ENCODE results near the gene DGCR6L. TPM values are rescaled to one million over a fixed set of nuclear protein-coding genes. Genes with fewer than 3 reads are reported as not detected.
"Not testable (repeated sequence)": the region's sequence is repeated elsewhere in the genome, so short reads cannot be mapped to it uniquely, and the experiment has no call there.

Gene DGCR6L
- total RNA-seq: 39.8 TPM

- peak; percentile 90 to 94 for DNase-seq (ENCODE audit: extremely low spot score in 2 of 2)
- H3K4me3 ChIP-seq: peak within 1 kb of the TSS; percentile 89 to 100
- peak in 1 of 2 donors; percentile 65 for TF ChIP-seq POLR2A (IDR thresholded peaks at IDR 0.05)
- TF ChIP-seq CTCF (IDR thresholded peaks at IDR 0.05): no peak
- peak; percentile 76 to 89 for TF ChIP-seq POLR2AphosphoS5 (IDR thresholded peaks at IDR 0.05; ENCODE audit: insufficient read depth in 1 of 2, low read depth in 1 of 2)
- H3K4me1 ChIP-seq: peaks cover 54% of the 10 kb centered on the region
- H3K27me3 ChIP-seq: no peaks in the 10 kb centered on the region
- H3K36me3 ChIP-seq: no peaks in the 10 kb centered on the region
- peak within 1 kb of the TSS; percentile 88 for H3K27ac ChIP-seq
- H3K9me3 ChIP-seq: no peaks in the 10 kb centered on the region
- intact Hi-C loops (cut with DNase I): no loop called here
Observed at GRCh38 chr22:20319745-20320658, at the start of gene DGCR6L. Gene DGCR6L (minus strand): TSS chr22:20320060. CDS start chr22:20319988, 72 bp downstream.

- H3K9me3 ChIP-seq; intact Hi-C loops (cut with DNase I); H3K27ac ChIP-seq; H3K36me3 ChIP-seq; H3K27me3 ChIP-seq; DNase-seq (ENCODE audit: extremely low spot score in 2 of 2); H3K4me1 ChIP-seq; H3K4me3 ChIP-seq: not testable (repeated sequence)
Observed at GRCh38 chr22:20368875-20369274, 49.0 kb upstream of the DGCR6L start.

GRCh38 chr22:20366841-20367240 is 47.0 kb upstream of the DGCR6L start:
- H3K9me3 ChIP-seq; intact Hi-C loops (cut with DNase I); H3K4me1 ChIP-seq; H3K27ac ChIP-seq; H3K4me3 ChIP-seq; H3K27me3 ChIP-seq; H3K36me3 ChIP-seq; DNase-seq (ENCODE audit: extremely low spot score in 2 of 2): not testable (repeated sequence)

- DNase-seq (ENCODE audit: extremely low spot score in 2 of 2); H3K4me1 ChIP-seq; H3K36me3 ChIP-seq; intact Hi-C loops (cut with DNase I); H3K27me3 ChIP-seq; H3K4me3 ChIP-seq; H3K27ac ChIP-seq; H3K9me3 ChIP-seq: not testable (repeated sequence)
Observed at GRCh38 chr22:20364335-20365260, 44.7 kb upstream of the DGCR6L start.

- intact Hi-C loops (cut with DNase I): not testable (repeated sequence)
Observed at GRCh38 chr22:20362403-20362802, 42.5 kb upstream of the DGCR6L start.

GRCh38 chr22:20361752-20362229 is 41.9 kb upstream of the DGCR6L start:
- H3K27ac ChIP-seq; H3K36me3 ChIP-seq; H3K4me1 ChIP-seq; intact Hi-C loops (cut with DNase I); H3K27me3 ChIP-seq; H3K9me3 ChIP-seq; H3K4me3 ChIP-seq; DNase-seq (ENCODE audit: extremely low spot score in 2 of 2): not testable (repeated sequence)

More at GRCh38 chr22:20362403-20362802, 42.5 kb upstream of the DGCR6L start:
- not testable (repeated sequence) for H3K27ac ChIP-seq; H3K27me3 ChIP-seq; H3K36me3 ChIP-seq; DNase-seq (ENCODE audit: extremely low spot score in 2 of 2); H3K4me1 ChIP-seq; H3K4me3 ChIP-seq; H3K9me3 ChIP-seq

GRCh38 chr22:20360866-20361751 is 41.2 kb upstream of the DGCR6L start:
- H3K4me3 ChIP-seq; intact Hi-C loops (cut with DNase I); H3K9me3 ChIP-seq; DNase-seq (ENCODE audit: extremely low spot score in 2 of 2); H3K36me3 ChIP-seq; H3K27ac ChIP-seq; H3K27me3 ChIP-seq; H3K4me1 ChIP-seq: not testable (repeated sequence)

GRCh38 chr22:20360261-20360660 is 40.4 kb upstream of the DGCR6L start:
- H3K36me3 ChIP-seq; H3K4me3 ChIP-seq; H3K9me3 ChIP-seq; H3K27ac ChIP-seq; DNase-seq (ENCODE audit: extremely low spot score in 2 of 2); H3K27me3 ChIP-seq; intact Hi-C loops (cut with DNase I); H3K4me1 ChIP-seq: not testable (repeated sequence)

- H3K9me3 ChIP-seq; H3K36me3 ChIP-seq; intact Hi-C loops (cut with DNase I); DNase-seq (ENCODE audit: extremely low spot score in 2 of 2); H3K4me3 ChIP-seq; H3K27me3 ChIP-seq; H3K27ac ChIP-seq; H3K4me1 ChIP-seq: not testable (repeated sequence)
Observed at GRCh38 chr22:20358503-20359239, 38.8 kb upstream of the DGCR6L start.

GRCh38 chr22:20357967-20358366 is 38.1 kb upstream of the DGCR6L start:
- H3K9me3 ChIP-seq; intact Hi-C loops (cut with DNase I); H3K4me1 ChIP-seq; DNase-seq (ENCODE audit: extremely low spot score in 2 of 2); H3K4me3 ChIP-seq; H3K27me3 ChIP-seq; H3K36me3 ChIP-seq; H3K27ac ChIP-seq: not testable (repeated sequence)
